Activated CD4-positive, alpha-beta T cell treated with anti-CD3 and anti-CD28 coated beads, Interleukin-2, amount 50 U/mL, for 16 hours (primary cell): ENCODE results near the gene DLX5.
"Not testable (repeated sequence)": the region's sequence is repeated elsewhere in the genome, so short reads cannot be mapped to it uniquely, and the experiment has no call there.

ENCODE experiments used
- DNase-seq: peaks from one replicate; pipeline ENCODE4 v3.0.0-alpha.2; 2020

DLX5 gene

GRCh38 chr7:97024209-97025129, at the start of gene DLX5:
TSS of gene DLX5 (minus strand) at chr7:97024831. CDS start at chr7:97024623, 208 bp downstream.
- no peak for DNase-seq

- DNase-seq, result not testable (repeated sequence)
These were observed 47.4 kb upstream of the DLX5 start for GRCh38 chr7:97072025-97072424.

GRCh38 chr7:97064972-97065587, 40.4 kb upstream of the DLX5 start:
- peak; percentile 30 for DNase-seq

- DNase-seq, result no peak
These were observed 39.4 kb upstream of the DLX5 start for GRCh38 chr7:97064020-97064419.

GRCh38 chr7:97043281-97043680, 18.6 kb upstream of the DLX5 start:
- DNase-seq, result no peak

- no peak for DNase-seq
These were observed 14.9 kb upstream of the DLX5 start for GRCh38 chr7:97039374-97040065.

- not testable (repeated sequence) for DNase-seq
These were observed 9.7 kb upstream of the DLX5 start for GRCh38 chr7:97034213-97034852.

GRCh38 chr7:97027427-97028234, 3.0 kb upstream of the DLX5 start:
- DNase-seq, result peak; percentile 67

- no peak for DNase-seq
These were observed 2.2 kb upstream of the DLX5 start for GRCh38 chr7:97026715-97027426.

- DNase-seq, result no peak
These were observed 1.5 kb upstream of the DLX5 start for GRCh38 chr7:97025983-97026714.

- no peak for DNase-seq
These were observed 484 bp upstream of the DLX5 start for GRCh38 chr7:97025130-97025499.

GRCh38 chr7:97022491-97023306, 1.9 kb downstream of the DLX5 start:
- no peak for DNase-seq

- DNase-seq, result no peak
These were observed 2.7 kb downstream of the DLX5 start for GRCh38 chr7:97021747-97022490.

GRCh38 chr7:97020996-97021746, 3.5 kb downstream of the DLX5 start:
- DNase-seq, result no peak

- no peak for DNase-seq
These were observed 4.0 kb downstream of the DLX5 start for GRCh38 chr7:97020601-97020995.

- no peak for DNase-seq
These were observed 4.9 kb downstream of the DLX5 start for GRCh38 chr7:97019710-97020225.

- DNase-seq, result no peak
These were observed 5.7 kb downstream of the DLX5 start for GRCh38 chr7:97018791-97019531.
